Measurements from ENCODE around the gene SWAP70. TPM values are rescaled to one million over a fixed set of nuclear protein-coding genes. Genes with fewer than 3 reads are reported as not detected.
"Not testable (repeated sequence)": the region's sequence is repeated elsewhere in the genome, so short reads cannot be mapped to it uniquely, and the experiment has no call there.

SWAP70 gene
- total RNA-seq, 2 donors from 2014 or later: 18.8 to 22.1 TPM

GRCh38 chr11:9739123-9739900 is 75.4 kb downstream of the SWAP70 start:
- ATAC-seq (no peak), DNase-seq (no peak)
- Histone ChIP-seq H3K27me3 (no peaks in the 10 kb centered on the region), H3K36me3 (replicated peaks in 1 of 2; ENCODE audit: insufficient read depth in 1 of 2, low read depth in 2 of 2) (peaks cover 0 to 3% of the 10 kb centered on the region in 2 donors), H3K4me3 (no peak overlapping the region), H3K4me1 (peaks cover 32% of the 10 kb centered on the region), H3K27ac (peak overlapping the region in 3 of 4 donors; percentile 41 to 58 (median 58)), H3K9me3 (no peaks in the 10 kb centered on the region)
- intact Hi-C loops (cut with DNase I): no loop called here
- TF ChIP-seq POLR2A (IDR thresholded peaks at IDR 0.05) (no peak), CTCF (IDR thresholded peaks at IDR 0.05) (no peak)
- WGBS, 2 donors: 72 to 84% methylated on average over 4 of the region's 4 CpGs

GRCh38 chr11:9740202-9740883 is 76.5 kb downstream of the SWAP70 start:
- H3K36me3 ChIP-seq (replicated peaks in 1 of 2; ENCODE audit: insufficient read depth in 1 of 2, low read depth in 2 of 2): peaks cover 0 to 3% of the 10 kb centered on the region in 2 donors
- ATAC-seq (no peak), DNase-seq (no peak)
- no peak overlapping the region for H3K4me3 ChIP-seq
- intact Hi-C loops (cut with DNase I): no loop called here
- H3K27me3 ChIP-seq: no peaks in the 10 kb centered on the region
- TF ChIP-seq POLR2A (IDR thresholded peaks at IDR 0.05) (no peak), CTCF (IDR thresholded peaks at IDR 0.05) (no peak)
- H3K9me3 ChIP-seq: no peaks in the 10 kb centered on the region
- H3K27ac ChIP-seq: peak overlapping the region in 3 of 4 donors; percentile 23 to 58 (median 50)
- H3K4me1 ChIP-seq: peaks cover 32% of the 10 kb centered on the region
- WGBS, 2 donors: 66 to 70% methylated on average over 10 to 12 of the region's 12 CpGs

GRCh38 chr11:9741260-9741659 is 77.4 kb downstream of the SWAP70 start:
- DNase-seq (no peak), ATAC-seq (no peak)
- H3K9me3 ChIP-seq: no peaks in the 10 kb centered on the region
- no peak overlapping the region for H3K4me3 ChIP-seq
- H3K27ac ChIP-seq: peak overlapping the region in 1 of 4 donors; percentile 58
- 84 to 90% methylated on average over 6 of the region's 6 CpGs for WGBS, 2 donors
- H3K36me3 ChIP-seq (replicated peaks in 1 of 2; ENCODE audit: insufficient read depth in 1 of 2, low read depth in 2 of 2): peaks cover 0 to 3% of the 10 kb centered on the region in 2 donors
- no peaks in the 10 kb centered on the region for H3K27me3 ChIP-seq
- TF ChIP-seq POLR2A (IDR thresholded peaks at IDR 0.05) (no peak), CTCF (IDR thresholded peaks at IDR 0.05) (no peak)
- H3K4me1 ChIP-seq: peaks cover 29% of the 10 kb centered on the region
- intact Hi-C loops (cut with DNase I): no loop called here

GRCh38 chr11:9743512-9743911 is 79.6 kb downstream of the SWAP70 start:
- ATAC-seq; H3K27me3 ChIP-seq; H3K9me3 ChIP-seq; H3K4me3 ChIP-seq; H3K36me3 ChIP-seq (replicated peaks in 1 of 2; ENCODE audit: insufficient read depth in 1 of 2, low read depth in 2 of 2); H3K27ac ChIP-seq; intact Hi-C loops (cut with DNase I); DNase-seq: not testable (repeated sequence)
- 81 to 82% methylated on average over 3 of the region's 3 CpGs for WGBS, 2 donors
- H3K4me1 ChIP-seq: peaks cover 26% of the 10 kb centered on the region

- no peak for DNase-seq
- Histone ChIP-seq H3K4me3 (no peak overlapping the region), H3K27ac (no peak overlapping the region), H3K36me3 (replicated peaks in 1 of 2; ENCODE audit: insufficient read depth in 1 of 2, low read depth in 2 of 2) (peaks cover 0 to 3% of the 10 kb centered on the region in 2 donors), H3K9me3 (no peaks in the 10 kb centered on the region), H3K27me3 (no peaks in the 10 kb centered on the region), H3K4me1 (peaks cover 11% of the 10 kb centered on the region)
- TF ChIP-seq CTCF (IDR thresholded peaks at IDR 0.05): no peak
- intact Hi-C loops (cut with DNase I): no loop called here
- WGBS, 2 donors: 78 to 89% methylated on average over 7 of the region's 7 CpGs
- ATAC-seq: no peak
Measured at GRCh38 chr11:9745411-9746211, 81.7 kb downstream of the SWAP70 start.
